Measurements from ENCODE around the gene MYL9.

DNA sequence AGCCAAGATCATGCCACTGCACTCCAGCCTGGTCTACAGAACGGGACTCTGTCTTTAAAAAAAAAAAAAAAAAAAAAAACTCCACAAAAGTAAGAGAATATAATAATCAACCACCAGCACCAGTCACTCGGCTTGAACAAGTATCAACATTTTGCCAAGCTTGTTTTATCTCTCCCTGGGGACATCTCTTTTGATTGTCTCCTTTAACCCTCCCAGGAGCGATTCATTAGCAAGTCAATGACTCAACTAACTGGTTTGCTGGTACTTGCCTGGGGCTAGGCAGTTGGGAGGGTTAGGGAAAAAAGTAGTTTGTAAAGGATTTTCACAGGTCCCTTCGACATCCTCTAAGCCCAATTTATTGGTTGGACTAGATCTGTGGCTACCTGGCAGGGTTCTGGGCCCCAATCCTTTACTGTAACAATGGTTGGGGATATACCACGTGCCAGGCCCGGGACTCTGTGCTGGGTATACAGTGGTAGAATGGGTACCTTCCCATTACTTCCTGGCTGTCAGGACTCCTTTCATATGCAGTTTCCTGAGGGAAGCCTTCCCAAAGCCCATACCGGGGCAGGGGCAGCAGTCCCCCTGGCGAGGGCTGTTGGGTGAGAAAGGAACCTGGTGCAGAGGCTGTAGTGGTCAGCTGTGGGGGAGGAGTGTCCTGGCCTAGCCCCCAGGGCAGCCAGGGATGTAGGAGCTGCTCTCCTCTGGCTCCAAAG is 44.2 kb downstream of the MYL9 start:
- TF ChIP-seq, protein P1, sequence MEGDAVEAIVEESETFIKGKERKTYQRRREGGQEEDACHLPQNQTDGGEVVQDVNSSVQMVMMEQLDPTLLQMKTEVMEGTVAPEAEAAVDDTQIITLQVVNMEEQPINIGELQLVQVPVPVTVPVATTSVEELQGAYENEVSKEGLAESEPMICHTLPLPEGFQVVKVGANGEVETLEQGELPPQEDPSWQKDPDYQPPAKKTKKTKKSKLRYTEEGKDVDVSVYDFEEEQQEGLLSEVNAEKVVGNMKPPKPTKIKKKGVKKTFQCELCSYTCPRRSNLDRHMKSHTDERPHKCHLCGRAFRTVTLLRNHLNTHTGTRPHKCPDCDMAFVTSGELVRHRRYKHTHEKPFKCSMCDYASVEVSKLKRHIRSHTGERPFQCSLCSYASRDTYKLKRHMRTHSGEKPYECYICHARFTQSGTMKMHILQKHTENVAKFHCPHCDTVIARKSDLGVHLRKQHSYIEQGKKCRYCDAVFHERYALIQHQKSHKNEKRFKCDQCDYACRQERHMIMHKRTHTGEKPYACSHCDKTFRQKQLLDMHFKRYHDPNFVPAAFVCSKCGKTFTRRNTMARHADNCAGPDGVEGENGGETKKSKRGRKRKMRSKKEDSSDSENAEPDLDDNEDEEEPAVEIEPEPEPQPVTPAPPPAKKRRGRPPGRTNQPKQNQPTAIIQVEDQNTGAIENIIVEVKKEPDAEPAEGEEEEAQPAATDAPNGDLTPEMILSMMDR (IDR thresholded peaks at IDR 0.05): no peak
- no peak for TF ChIP-seq POLR2A (IDR thresholded peaks at IDR 0.05)

All from transverse colon (tissue), 3 donors.